HuH-7 (cell line): ENCODE data around the gene CIP2A.
"Not testable (repeated sequence)": the region's sequence is repeated elsewhere in the genome, so short reads cannot be mapped to it uniquely, and the experiment has no call there.

Source experiments
- DNase-seq: peaks from one replicate; pipeline ENCODE4 v3.0.0; 2011; ENCODE audit warnings: low spot score

The CIP2A gene

DNA sequence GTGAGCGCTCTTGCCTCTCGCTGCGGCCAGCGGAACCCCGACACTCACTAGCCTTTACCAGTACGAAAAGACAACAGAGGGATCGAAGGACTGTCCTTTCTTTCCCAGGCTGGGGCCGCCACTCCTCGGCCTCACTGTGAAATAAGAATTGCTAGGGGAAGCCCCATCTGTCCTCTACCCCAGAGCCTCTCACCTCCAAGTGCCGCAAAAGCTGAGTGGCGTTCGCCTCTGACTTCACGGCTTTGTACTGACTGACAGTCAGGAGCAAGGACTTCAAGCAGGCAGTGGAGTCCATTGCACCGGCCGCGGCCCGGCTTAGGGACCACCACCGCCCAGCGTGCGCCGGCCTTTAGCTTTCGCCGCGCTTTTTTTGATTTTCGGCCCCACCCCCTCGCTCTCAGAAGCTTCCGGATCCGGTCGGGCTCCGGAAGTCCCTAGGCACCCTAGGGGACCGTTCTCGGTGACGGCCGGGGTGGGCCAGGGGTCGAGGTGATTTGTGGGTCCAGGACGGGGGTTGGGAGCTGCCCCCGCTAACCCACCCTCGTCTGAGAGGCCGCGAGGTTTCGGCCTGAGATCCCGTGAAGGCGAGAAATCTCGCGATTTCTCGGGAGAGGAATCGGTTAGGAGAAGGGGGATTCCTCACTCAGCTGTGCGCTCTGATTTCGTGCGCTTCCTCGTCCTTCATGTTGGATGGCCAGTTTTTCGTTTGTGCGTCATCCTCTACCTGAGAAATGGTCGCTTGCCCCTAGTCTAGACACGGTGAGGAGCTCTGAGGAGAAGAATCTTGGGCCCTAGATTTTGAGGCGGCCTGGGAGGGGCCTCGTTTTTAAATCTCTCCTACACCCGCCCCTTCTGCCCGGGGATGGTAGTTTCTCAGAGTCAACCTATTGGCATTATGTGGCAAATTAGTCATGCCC is at the start of gene CIP2A, which contains the start of gene DZIP3:
Gene CIP2A (minus strand): TSS at position 358 of the 917 bp plus-strand sequence. CDS start 63 bp downstream, at position 295.
Gene DZIP3 (plus strand): TSS at position 642 of the 917 bp plus-strand sequence. CDS start 15,685 bp downstream, outside the sequence.
- peak; percentile 93 for DNase-seq

- no peak for DNase-seq
Observed at GRCh38 chr3:108629974-108630373, 40.7 kb upstream of the CIP2A start.

DNA sequence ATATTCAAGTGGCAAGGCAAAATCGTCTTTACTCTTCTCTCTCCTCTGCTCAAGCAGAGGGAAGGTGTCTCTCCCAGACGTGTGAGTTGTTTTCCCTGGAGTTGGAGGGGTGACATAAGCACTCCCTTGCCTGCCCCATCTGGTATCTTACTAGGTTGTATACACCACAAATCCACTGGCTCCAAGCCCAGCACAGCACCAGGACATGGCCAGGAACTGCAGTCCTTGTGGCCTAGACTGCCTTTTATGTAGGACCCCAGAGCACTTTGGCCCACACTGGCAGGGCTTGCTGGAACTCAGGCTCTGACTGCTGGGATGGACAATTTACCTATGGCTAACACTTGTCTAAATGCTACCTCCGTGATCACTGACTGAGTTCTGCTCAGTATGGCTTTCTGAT is 34.3 kb upstream of the CIP2A start:
- DNase-seq: no peak

DNA sequence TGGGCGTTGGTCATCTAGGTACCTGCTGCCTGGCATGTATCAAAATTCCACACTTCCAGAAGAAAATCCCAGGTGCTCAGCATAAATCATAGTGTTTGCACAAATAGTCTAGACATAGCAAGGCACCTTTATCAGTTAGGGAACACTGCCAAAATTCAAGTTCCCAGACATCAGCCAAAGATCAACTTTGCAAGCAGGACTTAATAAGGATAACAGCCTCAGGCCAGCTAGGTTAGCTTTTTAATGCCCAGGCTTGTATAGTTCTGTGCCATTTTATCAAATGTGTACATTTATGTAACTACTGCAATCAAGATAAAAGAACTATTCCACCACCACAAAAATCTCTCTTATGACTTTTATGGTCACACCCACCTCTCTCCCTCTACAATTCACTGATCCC is 31.0 kb upstream of the CIP2A start:
- DNase-seq: no peak

DNA sequence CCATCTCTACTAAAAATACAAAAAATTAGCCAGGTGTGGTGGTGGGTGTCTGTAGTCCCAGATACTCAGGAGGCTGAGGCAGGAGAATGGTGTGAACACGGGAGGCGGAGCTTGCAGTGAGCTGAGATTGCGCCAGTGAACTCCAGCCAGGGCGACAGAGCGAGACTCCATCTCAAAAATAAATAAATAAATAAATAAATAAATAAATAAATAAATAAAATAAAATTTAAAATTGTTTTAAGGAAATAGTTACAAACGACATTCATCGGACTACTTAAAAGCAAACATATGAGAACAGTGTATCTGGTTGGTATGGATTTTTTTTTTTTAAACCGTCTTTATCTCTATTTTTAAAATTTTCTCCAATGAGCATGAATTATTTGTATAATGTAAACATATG is 26.9 kb upstream of the CIP2A start:
- DNase-seq: not testable (repeated sequence)

- no peak for DNase-seq
Observed at GRCh38 chr3:108610651-108611050, 21.4 kb upstream of the CIP2A start.

DNA sequence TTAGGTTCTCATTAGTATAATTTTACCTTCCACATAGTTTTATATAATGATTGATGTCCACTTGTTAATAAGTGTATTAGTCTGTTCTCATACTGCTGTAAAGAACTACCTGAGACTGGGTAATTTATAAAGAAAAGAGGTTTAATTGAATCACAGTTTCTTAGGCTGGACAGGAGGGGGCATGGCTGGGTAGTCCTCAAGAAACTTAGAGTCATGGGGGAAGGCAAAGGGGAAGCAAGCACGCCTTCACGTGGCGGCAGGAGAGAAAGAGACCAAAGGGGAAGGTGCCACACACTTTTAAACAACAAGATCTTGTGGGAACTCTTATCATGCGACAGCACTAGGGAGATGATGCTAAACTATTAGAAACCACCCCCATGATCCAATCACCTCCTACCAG is 19.5 kb upstream of the CIP2A start:
- no peak for DNase-seq

GRCh38 chr3:108605491-108605890 is 16.3 kb upstream of the CIP2A start:
- no peak for DNase-seq

GRCh38 chr3:108605028-108605427 is 15.8 kb upstream of the CIP2A start:
- no peak for DNase-seq

- DNase-seq: no peak
Observed at GRCh38 chr3:108603691-108604090, 14.5 kb upstream of the CIP2A start.

DNA sequence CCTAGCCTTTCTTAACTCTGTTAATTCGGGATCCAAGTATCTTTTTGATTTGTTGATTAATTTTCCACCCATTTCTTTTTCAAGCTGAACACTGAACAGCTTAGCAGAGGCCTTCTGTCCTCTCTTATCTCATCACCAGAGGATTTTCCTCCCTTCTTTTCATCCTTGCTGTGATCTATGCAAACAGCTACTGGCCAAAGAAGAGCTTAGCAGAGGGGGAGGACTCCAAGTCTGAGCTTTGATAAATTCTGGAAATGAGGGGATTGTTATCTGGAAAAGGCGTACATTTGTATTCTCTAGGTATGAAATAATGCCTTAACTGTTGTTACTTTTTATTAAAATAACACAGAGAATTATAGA is 13.7 kb upstream of the CIP2A start:
- DNase-seq: no peak

GRCh38 chr3:108602249-108602934 is 13.2 kb upstream of the CIP2A start:
- no peak for DNase-seq

- no peak for DNase-seq
Observed at GRCh38 chr3:108599677-108600409, 10.6 kb upstream of the CIP2A start.

- DNase-seq: no peak
Observed at GRCh38 chr3:108598375-108598774, 9.1 kb upstream of the CIP2A start.

DNA sequence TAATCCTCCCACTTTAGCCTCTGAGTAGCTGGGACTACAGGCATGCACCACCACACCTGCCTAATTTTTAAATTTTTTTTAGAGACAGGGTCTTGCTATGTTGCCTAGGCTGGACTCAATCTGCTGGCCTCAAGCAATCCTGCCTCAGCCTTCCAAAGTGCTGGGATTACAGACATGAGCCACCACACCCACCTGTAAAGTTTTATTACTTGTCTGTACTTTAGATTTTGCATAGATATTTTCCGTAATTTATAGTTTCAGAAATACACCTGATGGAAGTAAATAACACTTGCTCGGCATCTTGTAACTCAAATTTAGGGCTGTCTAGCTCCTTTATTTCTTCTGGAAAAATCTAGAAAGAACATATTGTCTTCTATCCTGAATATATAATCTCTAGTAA is 6.1 kb upstream of the CIP2A start:
- no peak for DNase-seq

- DNase-seq: no peak
Observed at GRCh38 chr3:108590460-108590859, 1.2 kb upstream of the CIP2A start.

- no peak for DNase-seq
Observed at GRCh38 chr3:108589998-108590323, 723 bp upstream of the CIP2A start.

DNA sequence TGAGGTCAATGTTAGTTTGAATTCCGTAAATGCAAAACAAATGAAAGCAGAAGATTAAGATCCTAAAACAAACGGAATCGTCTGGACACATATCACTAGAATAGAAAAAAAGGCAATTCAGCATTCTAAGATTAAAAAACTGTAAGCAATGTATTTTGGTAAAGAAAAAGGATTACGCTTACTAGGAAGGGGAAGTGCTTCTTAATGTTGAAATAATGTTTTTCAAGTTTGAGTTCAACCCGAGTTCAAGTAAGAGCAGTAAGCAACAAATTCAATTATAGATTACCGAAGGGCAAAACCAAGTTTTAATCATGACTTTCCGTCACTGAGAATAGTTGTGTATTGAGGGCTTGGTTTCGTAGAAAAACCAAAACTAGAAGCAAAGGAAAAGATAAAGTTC is 637 bp downstream of the CIP2A start:
- no peak for DNase-seq

- DNase-seq: no peak
Observed at GRCh38 chr3:108578064-108578463, 11.2 kb downstream of the CIP2A start.

DNA sequence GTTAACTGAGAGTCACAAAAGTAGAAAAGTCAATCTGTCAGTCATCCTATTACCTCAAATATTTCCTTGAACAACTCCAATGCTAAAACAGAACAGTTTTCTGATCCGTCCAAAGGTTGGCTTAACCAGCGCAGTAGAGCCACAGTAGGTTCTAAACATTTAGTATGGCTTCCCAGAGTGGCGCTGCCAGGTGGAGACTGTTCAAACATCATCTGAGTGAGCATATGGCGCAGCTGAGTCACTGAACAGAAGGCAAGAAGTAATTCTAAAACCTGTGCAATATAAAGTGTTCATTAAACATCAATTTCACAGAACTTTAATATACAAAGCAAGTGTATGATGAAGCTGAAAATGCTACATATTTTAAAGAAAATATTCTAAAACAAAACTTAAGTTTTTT is 19.9 kb downstream of the CIP2A start:
- DNase-seq: no peak

- no peak for DNase-seq
Observed at GRCh38 chr3:108566599-108566998, 22.6 kb downstream of the CIP2A start.

DNA sequence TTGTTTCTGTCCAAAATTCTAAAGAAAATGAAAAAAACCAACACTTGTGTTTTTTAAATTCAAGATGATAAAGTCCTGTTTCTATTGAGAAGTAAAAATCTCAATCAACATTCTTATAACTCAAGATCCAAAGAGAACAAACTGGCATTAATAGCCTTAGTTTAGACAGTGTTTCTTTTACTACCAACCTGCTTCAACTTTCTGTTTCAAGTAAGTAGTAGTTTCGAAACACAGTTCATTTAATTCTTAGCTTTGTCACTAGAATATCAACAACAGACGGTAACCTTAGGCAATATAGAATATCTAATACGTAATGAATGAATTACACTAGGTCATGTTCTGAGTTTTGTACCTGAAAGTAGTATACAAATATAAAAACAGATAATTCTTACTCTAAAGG is 23.7 kb downstream of the CIP2A start:
- DNase-seq: no peak

DNA sequence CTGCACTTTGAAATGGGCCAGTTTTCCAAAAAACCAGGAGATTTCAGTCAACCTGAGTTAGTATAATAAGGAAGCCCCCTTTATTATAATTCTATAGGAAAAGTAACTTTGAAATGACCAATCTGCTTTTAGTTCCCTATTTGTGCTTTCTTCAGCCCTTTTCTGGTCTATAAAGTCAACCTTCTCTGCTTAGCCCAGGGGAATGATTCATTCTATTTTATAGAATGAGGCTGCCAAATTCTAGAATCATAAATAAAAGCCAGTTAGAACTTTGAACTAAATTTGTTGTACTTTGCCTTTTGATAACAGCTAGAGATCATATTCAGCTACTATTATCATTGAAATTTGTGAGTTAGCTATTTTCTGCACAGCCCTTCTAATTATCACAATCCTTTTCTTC is 24.7 kb downstream of the CIP2A start:
- DNase-seq: no peak
